OCI-LY7 (cell line): ENCODE measurements around the gene SMIM22.

Source experiments
- EZH2phosphoT487 ChIP-seq: fragments of 200-600 bp; sonication (generic); IDR thresholded peaks from 2 replicates; pipeline ENCODE4 v1.6.1; 2018; ENCODE audit warnings: low read depth, borderline replicate concordance, mild to moderate bottlenecking, mixed run types, antibody characterized with exemption, low read length, moderate library complexity, mixed read lengths
- TF ChIP-seq, protein P1 (sequence below): fragments of 200-600 bp; sonication (generic); conservative IDR thresholded peaks from 2 replicates; pipeline ENCODE4 v1.5.1; 2014; ENCODE audit warnings: mild to moderate bottlenecking, antibody characterized with exemption, low read length, moderate library complexity, mixed read lengths

DNA sequence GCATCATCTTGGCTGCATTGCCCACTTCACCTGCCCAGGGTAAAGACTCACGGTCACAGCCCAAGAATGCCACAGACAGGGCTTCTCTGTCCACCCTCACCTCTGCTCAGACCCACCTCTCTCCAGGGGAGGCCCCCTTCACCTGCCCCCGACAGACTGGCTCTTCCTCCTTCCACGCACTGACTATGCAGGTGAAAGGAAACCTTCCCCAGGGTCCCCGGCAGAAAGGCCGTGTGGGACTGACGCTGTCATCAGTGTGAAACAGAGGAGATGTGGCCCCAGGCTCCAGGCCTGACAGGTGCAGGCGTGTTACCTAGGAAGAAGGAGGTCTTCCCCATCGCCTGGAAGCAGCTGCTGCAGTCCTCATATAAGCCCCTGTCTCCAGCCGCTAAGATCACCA, 16.6 kb downstream of the SMIM22 start:
- TF ChIP-seq, protein P1, sequence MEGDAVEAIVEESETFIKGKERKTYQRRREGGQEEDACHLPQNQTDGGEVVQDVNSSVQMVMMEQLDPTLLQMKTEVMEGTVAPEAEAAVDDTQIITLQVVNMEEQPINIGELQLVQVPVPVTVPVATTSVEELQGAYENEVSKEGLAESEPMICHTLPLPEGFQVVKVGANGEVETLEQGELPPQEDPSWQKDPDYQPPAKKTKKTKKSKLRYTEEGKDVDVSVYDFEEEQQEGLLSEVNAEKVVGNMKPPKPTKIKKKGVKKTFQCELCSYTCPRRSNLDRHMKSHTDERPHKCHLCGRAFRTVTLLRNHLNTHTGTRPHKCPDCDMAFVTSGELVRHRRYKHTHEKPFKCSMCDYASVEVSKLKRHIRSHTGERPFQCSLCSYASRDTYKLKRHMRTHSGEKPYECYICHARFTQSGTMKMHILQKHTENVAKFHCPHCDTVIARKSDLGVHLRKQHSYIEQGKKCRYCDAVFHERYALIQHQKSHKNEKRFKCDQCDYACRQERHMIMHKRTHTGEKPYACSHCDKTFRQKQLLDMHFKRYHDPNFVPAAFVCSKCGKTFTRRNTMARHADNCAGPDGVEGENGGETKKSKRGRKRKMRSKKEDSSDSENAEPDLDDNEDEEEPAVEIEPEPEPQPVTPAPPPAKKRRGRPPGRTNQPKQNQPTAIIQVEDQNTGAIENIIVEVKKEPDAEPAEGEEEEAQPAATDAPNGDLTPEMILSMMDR: no peak
- TF ChIP-seq EZH2phosphoT487: no peak
